Mesenchymal stem cell (in vitro differentiated cells and primary cell): ENCODE measurements around the gene PRR20G.

Source experiments
- DNase-seq: peaks from one replicate; pipeline ENCODE4 v3.0.0-alpha.2; 2013
- H2AFZ ChIP-seq: one replicate; pipeline ENCODE4 v1.6.1; 2013; ENCODE audit warnings: low read depth, mild to moderate bottlenecking, control low read depth, inconsistent platforms, low read length, moderate library complexity
- H2AK5ac ChIP-seq: 2 replicates; pipeline ENCODE4 v1.6.1; 2013; ENCODE audit warnings: low read length, moderate library complexity, mild to moderate bottlenecking, inconsistent platforms; ENCODE audit not compliant: severe bottlenecking
- H2BK120ac ChIP-seq: one replicate; pipeline ENCODE4 v1.6.1; 2013; ENCODE audit warnings: low read depth, mild to moderate bottlenecking, inconsistent platforms, low read length, moderate library complexity
- H2BK12ac ChIP-seq, 2 experiments: one replicate each; pipeline ENCODE4 v1.6.1; 2013; ENCODE audit warnings: inconsistent platforms in 2 of 2, low read length in 2 of 2, mild to moderate bottlenecking in 2 of 2, moderate library complexity in 2 of 2, control low read depth in 1 of 2
- H2BK15ac ChIP-seq: one replicate; pipeline ENCODE4 v1.6.1; 2013; ENCODE audit warnings: mild to moderate bottlenecking, low read depth, inconsistent platforms; ENCODE audit not compliant: poor library complexity, severe bottlenecking
- H2BK5ac ChIP-seq: 2 replicates; pipeline ENCODE4 v1.6.1; 2013; ENCODE audit warnings: low read depth, mild to moderate bottlenecking, low read length, control low read depth, inconsistent platforms; ENCODE audit not compliant: poor library complexity, severe bottlenecking
- H3K14ac ChIP-seq, 2 experiments: one replicate each; pipeline ENCODE4 v1.6.1; 2013; ENCODE audit warnings: inconsistent platforms in 2 of 2, low read length in 2 of 2, control low read depth in 1 of 2, mild to moderate bottlenecking in 1 of 2, moderate library complexity in 1 of 2
- H3K18ac ChIP-seq, 2 experiments: one replicate each; pipeline ENCODE4 v1.6.1; 2013; ENCODE audit warnings: inconsistent platforms in 2 of 2, low read length in 2 of 2, control low read depth in 1 of 2, low read depth in 1 of 2, mild to moderate bottlenecking in 1 of 2
- H3K23ac ChIP-seq, 2 experiments: one replicate each; pipeline ENCODE4 v1.6.1; 2013; ENCODE audit warnings: inconsistent platforms in 2 of 2, low read length in 2 of 2, mild to moderate bottlenecking in 2 of 2, moderate library complexity in 2 of 2, control low read depth in 1 of 2
- H3K27ac ChIP-seq: 2 replicates; pipeline ENCODE4 v1.5.1; 2013; ENCODE audit warnings: mild to moderate bottlenecking, moderate library complexity, low read length, control low read depth, inconsistent platforms; ENCODE audit not compliant: poor library complexity, severe bottlenecking
- H3K27me3 ChIP-seq, 2 experiments: 2 replicates each; pipeline versions ENCODE4 v1.6.1 to v1.7.0; 2013; ENCODE audit warnings: low read length in 2 of 2, mild to moderate bottlenecking in 2 of 2, moderate library complexity in 2 of 2, control low read depth in 1 of 2, inconsistent platforms in 1 of 2; ENCODE audit not compliant: control insufficient read depth in 1 of 2, insufficient read depth in 1 of 2
- H3K36me3 ChIP-seq, 2 experiments: 2 replicates each; pipeline versions ENCODE4 v1.6.1 to v1.7.0; 2013; ENCODE audit warnings: low read length in 2 of 2, control low read depth in 1 of 2, inconsistent platforms in 1 of 2, low read depth in 1 of 2, mild to moderate bottlenecking in 1 of 2; ENCODE audit not compliant: insufficient read depth in 2 of 2, control insufficient read depth in 1 of 2
- H3K4ac ChIP-seq, 2 experiments: one replicate each; pipeline ENCODE4 v1.6.1; 2013; ENCODE audit warnings: inconsistent platforms in 2 of 2, low read length in 2 of 2, mild to moderate bottlenecking in 2 of 2, moderate library complexity in 2 of 2, control low read depth in 1 of 2, low read depth in 1 of 2
- H3K4me1 ChIP-seq: 2 replicates; pipeline ENCODE4 v1.6.1; 2013; ENCODE audit warnings: low read depth, low read length, control low read depth; ENCODE audit not compliant: control insufficient read depth, insufficient read depth
- H3K4me2 ChIP-seq: 2 replicates; pipeline ENCODE4 v1.6.1; 2013; ENCODE audit warnings: low read length, mild to moderate bottlenecking, inconsistent platforms; ENCODE audit not compliant: poor library complexity, severe bottlenecking
- H3K4me3 ChIP-seq, 2 experiments: 2 replicates each; pipeline versions ENCODE4 v1.5.1 to v1.7.0; 2013; ENCODE audit warnings: low read length in 2 of 2, mild to moderate bottlenecking in 2 of 2, control low read depth in 1 of 2, low read depth in 1 of 2; ENCODE audit not compliant: insufficient read depth in 1 of 2
- H3K79me1 ChIP-seq: replicated peaks from 2 replicates; pipeline ENCODE4 v1.6.1; 2013; ENCODE audit warnings: mild to moderate bottlenecking, control low read depth, low read length, inconsistent platforms; ENCODE audit not compliant: poor library complexity, severe bottlenecking
- H3K9ac ChIP-seq: 2 replicates; pipeline ENCODE4 v1.7.0; 2013; ENCODE audit warnings: mild to moderate bottlenecking, low read length, moderate library complexity
- H3K9me3 ChIP-seq: 2 replicates; pipeline ENCODE4 v1.7.0; 2013; ENCODE audit warnings: mild to moderate bottlenecking, low read length; ENCODE audit not compliant: control insufficient read depth
- H4K8ac ChIP-seq: one replicate; pipeline ENCODE4 v1.6.1; 2013; ENCODE audit warnings: inconsistent platforms, mild to moderate bottlenecking, low read length, moderate library complexity
- H4K91ac ChIP-seq: one replicate; pipeline ENCODE4 v1.6.1; 2013; ENCODE audit warnings: mild to moderate bottlenecking, low read length, inconsistent platforms
- WGBS: methylation state at CpG from one replicate; pipeline ENCODE4 v1.1.7; 2013; ENCODE audit warnings: mixed read lengths; 5-methylcytosine and 5-hydroxymethylcytosine counted together

PRR20G gene

DNA sequence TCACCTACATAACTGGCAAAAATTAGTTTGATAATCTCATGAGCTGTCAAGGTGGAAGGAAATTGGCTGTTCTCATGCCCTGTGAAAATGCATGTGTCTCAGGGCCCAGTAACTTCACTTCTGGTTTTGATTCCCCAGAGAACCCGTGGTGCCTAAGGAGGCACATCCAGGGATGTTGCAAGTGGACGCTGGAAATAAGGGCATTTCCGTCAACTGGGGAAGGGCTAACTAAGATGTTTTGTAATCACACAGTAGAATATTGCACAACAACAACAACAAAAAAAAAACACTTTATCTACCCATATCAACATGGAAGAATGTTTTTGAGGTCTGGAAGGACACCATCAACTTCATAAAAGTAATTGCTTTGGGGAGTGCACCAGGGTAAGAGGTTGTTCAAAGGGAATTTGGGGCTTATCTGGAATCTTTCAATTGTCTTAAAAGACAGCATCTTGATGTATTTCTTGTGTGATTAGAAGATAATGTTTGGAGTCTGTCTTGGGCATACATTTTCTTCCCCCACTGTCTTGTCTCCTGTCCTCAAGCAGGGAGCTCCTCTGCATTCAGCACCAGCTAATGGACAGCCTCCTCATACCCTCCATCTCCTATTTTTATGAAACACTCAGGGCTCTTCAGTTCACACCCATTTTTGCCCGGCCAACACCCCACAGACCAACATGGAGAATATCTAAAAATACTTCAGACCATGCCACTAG, 37.2 kb upstream of the PRR20G start:
- Histone ChIP-seq H4K8ac (no peak overlapping the region), H2AFZ (no peak overlapping the region), H3K9me3 (peaks cover 24% of the 10 kb centered on the region), H3K4me2 (no peak overlapping the region), H2BK12ac (no peak overlapping the region), H4K91ac (no peak overlapping the region), H2BK15ac (no peak overlapping the region), H3K4me3 (no peak overlapping the region), H3K4ac (no peak overlapping the region), H3K36me3 (no peaks in the 10 kb centered on the region), H3K27me3 (peaks cover 0 to 45% of the 10 kb centered on the region in 2 experiments), H3K79me1 (no peaks in the 10 kb centered on the region), H2AK5ac (no peak overlapping the region), H3K23ac (no peak overlapping the region), H2BK5ac (no peak overlapping the region), H3K9ac (no peak overlapping the region), H3K18ac (no peak overlapping the region), H3K14ac (no peak overlapping the region), H3K27ac (no peak overlapping the region), H3K4me1 (no peaks in the 10 kb centered on the region), H2BK120ac (no peak overlapping the region)
- WGBS: 50% methylated on average over 1 of the region's 4 CpGs
- DNase-seq: no peak

DNA sequence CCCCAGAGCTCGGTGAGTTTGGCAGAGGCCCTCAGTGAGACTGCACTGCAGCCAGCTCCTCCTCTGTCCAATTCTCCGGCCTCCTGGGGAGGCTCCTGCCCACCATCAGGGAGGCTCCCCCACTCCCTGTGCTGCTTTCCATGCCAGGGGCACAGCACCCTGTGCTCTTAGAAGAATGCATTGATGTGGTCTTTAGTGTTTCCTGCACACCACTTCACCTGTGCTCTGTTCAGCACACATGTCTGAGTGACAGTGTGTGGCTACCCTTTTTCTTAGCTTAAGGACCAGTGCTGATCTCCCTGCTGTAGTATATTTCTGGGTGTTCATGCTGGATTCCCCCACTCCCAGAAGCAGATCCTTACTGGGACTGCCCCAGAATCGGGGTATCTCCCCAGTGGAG, 36.2 kb upstream of the PRR20G start:
- Histone ChIP-seq H2BK120ac (no peak overlapping the region), H3K9ac (no peak overlapping the region), H2BK15ac (no peak overlapping the region), H4K8ac (no peak overlapping the region), H3K14ac (no peak overlapping the region), H3K4me2 (no peak overlapping the region), H3K23ac (no peak overlapping the region), H3K4me3 (no peak overlapping the region), H3K79me1 (no peaks in the 10 kb centered on the region), H2BK5ac (no peak overlapping the region), H3K4ac (no peak overlapping the region), H3K27me3 (peaks cover 0 to 45% of the 10 kb centered on the region in 2 experiments), H3K18ac (no peak overlapping the region), H3K9me3 (peaks cover 14% of the 10 kb centered on the region), H3K4me1 (no peaks in the 10 kb centered on the region), H3K27ac (no peak overlapping the region), H3K36me3 (no peaks in the 10 kb centered on the region), H4K91ac (no peak overlapping the region), H2BK12ac (no peak overlapping the region), H2AK5ac (no peak overlapping the region), H2AFZ (no peak overlapping the region)
- no peak for DNase-seq
- 51% methylated on average over 2 of the region's 3 CpGs for WGBS

DNA sequence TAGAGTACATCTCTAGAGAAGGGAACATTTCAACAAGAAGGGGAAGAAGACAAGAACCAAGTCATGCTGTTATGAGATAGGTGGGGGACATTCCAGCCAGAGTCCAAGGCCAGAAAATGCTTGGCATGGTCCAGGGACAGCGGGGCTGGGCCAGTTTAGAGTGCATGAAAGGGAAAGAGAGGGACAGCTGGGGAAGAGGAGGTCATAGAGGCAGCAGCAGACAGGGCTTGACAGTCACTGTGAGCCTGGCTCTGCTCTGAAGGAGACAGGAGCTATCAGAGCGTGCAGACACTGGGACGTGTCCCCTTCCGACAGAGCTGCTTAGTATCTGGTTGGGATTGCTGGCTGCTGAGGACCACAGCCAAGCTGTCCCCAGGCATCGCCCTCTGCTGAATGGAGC, 35.7 kb upstream of the PRR20G start:
- Histone ChIP-seq H3K23ac (no peak overlapping the region), H4K8ac (no peak overlapping the region), H2AFZ (no peak overlapping the region), H3K79me1 (no peaks in the 10 kb centered on the region), H3K36me3 (no peaks in the 10 kb centered on the region), H3K14ac (no peak overlapping the region), H2BK5ac (no peak overlapping the region), H4K91ac (no peak overlapping the region), H3K4me2 (no peak overlapping the region), H2BK120ac (no peak overlapping the region), H3K4me1 (no peaks in the 10 kb centered on the region), H3K9me3 (peaks cover 10% of the 10 kb centered on the region), H2AK5ac (no peak overlapping the region), H3K18ac (no peak overlapping the region), H3K4ac (no peak overlapping the region), H3K4me3 (no peak overlapping the region), H3K9ac (no peak overlapping the region), H3K27ac (no peak overlapping the region), H2BK15ac (no peak overlapping the region), H3K27me3 (peaks cover 0 to 46% of the 10 kb centered on the region in 2 experiments), H2BK12ac (no peak overlapping the region)
- WGBS: 53% methylated on average over 5 of the region's 5 CpGs
- DNase-seq: no peak

DNA sequence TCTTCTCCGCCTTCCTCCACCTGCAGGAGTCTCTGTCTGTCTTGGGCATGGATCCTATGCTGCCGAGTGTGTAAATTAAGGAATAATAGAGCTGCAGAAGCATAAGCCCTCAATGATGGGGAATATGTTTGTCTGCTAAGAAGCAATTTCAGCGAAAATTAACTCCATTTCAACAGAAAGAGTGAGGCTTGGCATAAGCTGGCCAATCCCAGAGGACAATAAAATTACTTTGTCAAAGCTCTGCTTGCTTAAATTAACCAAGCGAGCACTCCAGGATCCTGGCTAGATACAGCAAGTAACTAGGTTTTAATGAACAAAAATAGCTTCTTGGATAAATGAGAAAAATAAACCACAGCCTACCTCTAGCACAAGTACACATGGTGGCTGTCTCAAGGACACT, 33.5 kb upstream of the PRR20G start:
- Histone ChIP-seq H3K9me3 (peaks cover 3% of the 10 kb centered on the region), H2BK120ac (no peak overlapping the region), H3K14ac (no peak overlapping the region), H2BK15ac (no peak overlapping the region), H3K4me3 (no peak overlapping the region), H4K91ac (no peak overlapping the region), H3K4ac (no peak overlapping the region), H3K4me2 (no peak overlapping the region), H3K4me1 (no peaks in the 10 kb centered on the region), H3K23ac (no peak overlapping the region), H3K79me1 (no peaks in the 10 kb centered on the region), H3K27me3 (peaks cover 0 to 48% of the 10 kb centered on the region in 2 experiments), H3K27ac (no peak overlapping the region), H2AFZ (no peak overlapping the region), H2BK12ac (no peak overlapping the region), H2BK5ac (no peak overlapping the region), H3K36me3 (no peaks in the 10 kb centered on the region), H2AK5ac (no peak overlapping the region), H4K8ac (no peak overlapping the region), H3K9ac (no peak overlapping the region), H3K18ac (no peak overlapping the region)
- no peak for DNase-seq
- 56% methylated on average over 3 of the region's 4 CpGs for WGBS
